Right kidney (tissue), 9 donors: ENCODE measurements around the gene DDI1.

Experiments used
- DNase-seq: peaks from one replicate; pipeline ENCODE4 v3.0.0-alpha.2; 2016
- long read RNA-seq, 8 donors: transcript quantifications; one replicate each; lab custom pipeline, GENCODE V29; 2026

Gene DDI1
- long read RNA-seq, donor 1, result 0 reads
- long read RNA-seq, donor 2, result 0 reads
- long read RNA-seq, donor 3, result 0 reads
- long read RNA-seq, donor 4, result 0 reads
- long read RNA-seq, donor 5, result 0 reads
- long read RNA-seq, donor 6, result 0 reads
- long read RNA-seq, donor 7, result 0 reads
- long read RNA-seq, donor 8, result 0 reads

DNA sequence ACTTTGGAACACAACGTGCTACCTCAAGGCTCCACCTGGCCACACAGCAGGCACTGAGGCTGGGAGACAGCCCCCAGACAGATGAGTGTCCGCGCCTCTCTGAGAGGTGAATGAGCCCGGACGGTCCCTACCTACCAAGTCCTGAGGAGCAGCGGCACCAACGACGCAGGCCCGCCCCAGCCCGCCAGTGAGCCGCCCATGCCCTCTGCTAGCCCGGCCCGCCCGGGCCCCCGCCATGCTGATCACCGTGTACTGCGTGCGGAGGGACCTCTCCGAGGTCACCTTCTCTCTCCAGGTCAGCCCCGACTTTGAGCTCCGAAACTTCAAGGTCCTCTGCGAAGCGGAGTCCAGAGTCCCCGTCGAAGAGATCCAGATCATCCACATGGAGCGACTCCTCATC is at the start of gene DDI1:
DDI1 (plus strand) TSS at position 53 of the 400 bp plus-strand sequence; CDS start at position 236, 183 bp downstream.
- DNase-seq, result no peak

- no peak for DNase-seq
Measured at GRCh38 chr11:103987629-103988594, 48.5 kb upstream of the DDI1 start.

- no peak for DNase-seq
Measured at GRCh38 chr11:103988595-103988969, 47.9 kb upstream of the DDI1 start.

DNA sequence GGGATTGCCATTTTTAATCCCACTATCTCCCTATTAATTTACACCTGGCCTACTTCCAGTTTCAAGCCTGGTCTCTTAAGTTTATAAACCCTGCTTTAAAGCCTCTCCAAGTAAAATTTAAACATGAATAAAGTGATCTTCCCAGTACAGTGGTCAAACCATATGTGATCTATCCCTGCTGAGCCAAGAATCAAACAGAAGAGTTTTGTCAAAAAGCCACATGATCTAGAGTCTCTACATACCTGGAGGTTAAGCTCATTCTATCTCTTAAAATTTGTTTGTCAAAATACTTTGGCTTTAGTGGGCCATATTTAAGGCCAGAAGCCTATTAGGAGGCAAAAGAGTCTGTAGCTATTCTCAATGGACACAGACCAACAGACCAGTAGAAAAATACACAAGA is 42.9 kb upstream of the DDI1 start:
- no peak for DNase-seq

DNA sequence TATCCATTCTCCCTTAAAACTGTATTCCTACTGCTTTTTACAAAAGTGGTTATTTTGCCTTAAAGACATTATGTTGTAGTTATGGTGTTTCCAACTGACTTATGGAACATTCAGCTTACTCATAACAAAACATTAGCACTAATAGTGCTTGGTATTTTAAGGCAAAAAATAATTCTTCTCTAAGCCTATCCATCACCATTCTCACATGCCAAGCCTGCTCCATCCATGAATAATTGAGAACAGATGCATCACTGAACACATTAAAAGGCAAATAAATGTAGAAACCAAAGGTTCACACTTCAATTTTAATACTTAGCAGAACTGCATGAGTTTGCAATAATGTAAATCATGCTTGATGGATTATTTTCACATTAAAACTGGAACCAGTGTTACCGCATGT is 42.3 kb upstream of the DDI1 start:
- no peak for DNase-seq

GRCh38 chr11:103994518-103994917 is 41.9 kb upstream of the DDI1 start:
- DNase-seq, result no peak

DNA sequence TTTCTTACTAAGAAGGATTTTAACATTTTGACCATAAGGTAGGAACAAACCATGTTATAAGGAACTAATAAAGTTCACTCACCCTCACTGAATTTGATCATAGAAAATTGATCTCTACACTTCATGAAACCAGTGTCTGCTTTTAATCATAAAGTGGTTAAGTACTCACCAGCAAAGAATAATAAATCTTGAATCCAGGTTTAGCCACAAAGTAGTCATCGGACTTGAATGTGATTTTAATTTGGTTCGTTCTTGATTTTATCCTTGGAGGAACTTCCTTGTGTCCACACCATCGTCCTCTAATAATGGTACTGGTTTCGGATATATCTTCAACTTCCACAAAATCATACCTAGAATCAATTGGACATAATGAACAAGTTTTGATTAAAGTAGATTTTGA is 40.5 kb upstream of the DDI1 start:
- DNase-seq, result no peak

- no peak for DNase-seq
Measured at GRCh38 chr11:103997082-103997481, 39.4 kb upstream of the DDI1 start.

DNA sequence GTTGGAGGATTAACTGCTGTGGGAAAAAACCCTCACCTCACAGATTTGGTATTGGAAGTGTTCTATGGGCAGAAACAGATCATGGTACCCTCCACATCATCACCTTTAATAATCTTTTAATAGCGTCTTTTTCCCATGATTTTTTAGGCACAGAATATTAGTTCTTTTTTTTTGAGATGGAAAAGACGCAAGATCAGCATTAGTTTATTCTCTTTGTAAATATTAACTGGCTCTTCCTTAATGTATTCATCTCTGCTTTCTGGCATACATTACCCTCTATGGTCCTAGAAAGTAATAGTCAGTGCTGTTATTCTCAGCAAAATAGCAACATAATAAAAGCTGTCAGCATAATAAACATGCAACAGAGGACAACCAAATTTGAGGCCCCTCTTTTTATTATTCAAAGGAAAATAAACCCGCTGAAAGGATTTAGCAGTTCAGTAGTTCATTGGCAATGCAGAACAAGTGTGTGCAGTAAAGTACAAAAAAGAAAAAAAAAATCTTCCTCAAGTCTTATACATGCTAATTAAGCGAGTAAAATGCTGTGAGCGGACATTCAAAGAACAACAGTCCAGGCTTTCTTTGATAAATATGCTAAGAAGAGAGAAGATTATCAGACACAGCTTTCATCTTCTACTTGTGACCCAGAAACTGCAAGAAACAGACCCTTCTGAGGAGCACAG is 37.5 kb upstream of the DDI1 start:
- DNase-seq, result no peak

DNA sequence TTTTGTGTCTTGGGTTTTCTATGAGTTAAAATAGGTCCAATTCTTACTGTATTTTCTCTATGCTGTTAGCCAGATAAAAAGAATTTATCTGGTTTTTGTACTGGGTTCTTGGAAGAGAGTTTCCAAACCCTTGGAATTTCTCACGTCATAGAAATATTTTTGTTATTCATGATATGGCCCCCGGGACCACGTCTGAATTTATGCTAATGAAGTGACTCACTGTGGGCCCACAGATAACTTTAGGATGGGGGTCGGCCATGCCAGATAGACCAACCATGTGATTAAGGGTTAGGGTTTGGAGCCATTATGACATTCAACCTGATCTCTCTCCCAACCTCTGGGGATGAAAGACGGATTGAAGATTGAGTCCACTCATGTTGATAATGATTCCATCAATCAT is 35.6 kb upstream of the DDI1 start:
- no peak for DNase-seq

GRCh38 chr11:104001561-104002056 is 34.8 kb upstream of the DDI1 start:
- no peak for DNase-seq

- DNase-seq, result no peak
Measured at GRCh38 chr11:104003491-104003890, 32.9 kb upstream of the DDI1 start.

DNA sequence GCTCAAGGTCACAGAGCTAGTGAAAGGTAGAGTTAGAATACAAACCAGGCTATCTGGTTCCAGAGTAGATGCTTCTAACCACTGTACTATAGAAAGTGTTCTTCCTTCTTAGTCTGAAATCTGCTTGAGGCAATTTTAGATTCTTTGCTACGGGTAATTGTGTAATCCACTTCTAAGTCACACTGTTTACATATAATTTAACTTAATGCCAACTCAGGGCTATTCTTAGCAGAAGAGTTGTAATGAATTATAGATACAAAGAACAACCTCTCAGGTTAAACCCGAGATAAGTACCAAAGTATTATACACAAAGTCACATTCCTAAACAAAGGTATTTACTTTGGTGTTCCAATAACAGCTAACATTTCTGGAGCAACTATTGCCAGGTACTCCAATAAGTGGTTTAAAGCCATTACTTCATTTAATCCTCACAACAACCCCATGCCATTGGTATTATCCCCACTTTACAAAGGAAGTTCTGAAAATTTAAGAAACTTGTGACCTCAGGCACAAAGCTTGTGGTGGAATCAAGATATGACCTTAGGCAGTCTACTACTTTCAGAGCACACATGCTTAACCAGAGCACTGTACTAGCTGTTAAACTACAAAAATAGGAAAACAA is 31.1 kb upstream of the DDI1 start:
- no peak for DNase-seq

- DNase-seq, result no peak
Measured at GRCh38 chr11:104009744-104010143, 26.7 kb upstream of the DDI1 start.

DNA sequence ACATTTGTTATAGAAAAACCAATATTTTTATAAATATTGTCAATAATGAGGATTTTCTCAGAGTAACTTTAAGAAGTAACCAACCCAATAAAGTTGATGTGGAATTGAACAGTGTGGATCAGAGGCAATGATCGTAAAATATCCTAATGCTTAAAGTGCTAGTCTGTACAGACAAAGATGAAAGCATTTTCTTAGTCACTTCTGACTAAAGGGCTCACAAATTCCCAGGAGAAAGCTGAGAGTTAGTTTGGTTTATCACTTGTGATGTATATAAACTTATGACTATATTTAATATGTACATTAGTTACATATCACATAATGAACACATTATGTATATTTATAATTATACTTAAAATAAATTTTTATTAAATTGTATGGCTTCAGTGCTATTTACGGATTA is 25.4 kb upstream of the DDI1 start:
- no peak for DNase-seq

- no peak for DNase-seq
Measured at GRCh38 chr11:104015649-104016415, 20.6 kb upstream of the DDI1 start.

DNA sequence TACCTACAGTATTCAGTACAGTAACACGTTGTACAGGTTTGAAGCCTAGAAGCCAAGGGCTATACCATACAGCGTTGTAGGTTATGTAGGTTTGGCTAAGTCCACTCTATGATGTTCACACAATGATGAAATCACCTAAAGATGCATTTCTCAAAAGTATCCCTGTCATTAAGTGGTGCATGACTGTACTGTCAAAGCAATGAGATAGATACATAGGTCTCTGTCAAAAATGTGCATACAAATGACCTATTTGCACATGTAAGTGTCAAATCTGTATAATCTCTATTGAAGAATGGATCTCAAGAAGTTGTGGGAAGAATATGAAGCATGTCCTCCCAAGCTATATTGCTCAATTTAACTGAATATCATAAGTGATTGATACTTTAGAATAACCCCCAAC is 11.9 kb upstream of the DDI1 start:
- no peak for DNase-seq

DNA sequence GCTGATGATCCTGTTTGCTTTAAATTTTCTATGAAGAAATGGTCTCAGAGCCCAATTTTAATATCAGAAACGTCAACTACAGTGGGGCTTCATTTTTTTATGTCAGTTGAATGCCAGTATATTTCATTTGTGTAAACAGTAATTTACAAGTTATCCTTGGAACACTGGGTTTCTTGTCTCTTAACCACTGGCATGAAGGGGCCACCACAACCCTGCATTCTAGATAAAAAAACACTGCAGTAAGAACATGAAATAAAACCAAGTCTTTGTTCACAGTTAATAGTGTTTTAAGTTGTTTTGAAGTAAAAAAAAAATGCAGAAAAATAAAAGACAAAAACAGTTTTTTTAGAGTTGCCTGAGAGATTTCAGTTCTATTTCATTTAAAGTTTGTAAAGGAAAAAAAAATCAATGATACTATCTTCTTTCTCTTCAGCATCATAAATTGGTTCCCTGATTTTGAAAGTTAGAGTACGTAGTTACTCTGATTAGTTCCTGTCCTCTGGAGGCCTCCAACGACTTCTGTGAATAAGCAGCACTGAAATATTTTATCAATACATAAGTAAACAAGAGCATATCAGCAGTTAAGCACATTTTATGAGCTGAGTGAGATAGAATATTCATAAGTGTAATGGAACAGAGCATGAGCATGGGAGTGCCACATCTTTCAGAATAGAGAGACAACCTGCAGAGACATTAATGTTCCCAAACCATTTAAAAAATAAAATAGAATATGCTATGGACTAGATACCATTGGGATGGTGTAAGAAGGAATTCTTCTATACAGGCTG is 7.8 kb upstream of the DDI1 start:
- no peak for DNase-seq

GRCh38 chr11:104033134-104033533 is 3.3 kb upstream of the DDI1 start:
- DNase-seq, result no peak

DNA sequence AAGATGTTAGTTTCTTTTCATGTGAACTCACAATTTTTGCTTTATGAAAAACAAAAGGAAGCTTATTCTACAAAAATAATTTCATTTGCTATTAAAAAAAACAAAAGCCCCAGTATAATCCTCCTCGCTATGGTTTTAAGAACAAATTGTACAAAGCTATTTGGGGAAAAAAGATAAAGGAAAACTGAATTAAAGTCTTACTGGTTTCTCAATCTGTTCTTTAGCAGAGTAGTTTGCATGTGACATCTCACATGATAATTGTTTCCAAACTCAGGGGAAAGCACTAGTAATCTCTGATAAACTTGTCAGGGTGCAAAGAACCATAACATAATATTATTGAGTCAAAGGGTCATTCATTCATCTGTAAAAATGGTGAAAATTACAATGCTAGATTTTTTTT is 2.9 kb upstream of the DDI1 start:
- no peak for DNase-seq

DNA sequence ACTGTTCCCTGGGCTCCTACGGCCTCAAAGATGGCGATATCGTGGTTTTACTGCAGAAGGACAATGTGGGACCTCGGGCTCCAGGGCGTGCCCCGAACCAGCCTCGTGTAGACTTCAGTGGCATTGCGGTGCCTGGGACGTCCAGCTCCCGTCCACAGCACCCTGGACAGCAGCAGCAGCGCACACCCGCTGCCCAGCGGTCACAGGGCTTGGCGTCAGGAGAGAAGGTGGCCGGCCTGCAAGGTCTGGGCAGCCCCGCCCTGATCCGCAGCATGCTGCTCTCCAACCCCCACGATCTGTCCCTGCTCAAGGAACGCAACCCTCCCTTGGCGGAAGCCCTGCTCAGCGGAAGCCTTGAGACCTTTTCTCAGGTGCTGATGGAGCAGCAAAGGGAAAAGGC is 555 bp downstream of the DDI1 start:
- DNase-seq, result no peak
